H9 (cell line): Measurements from ENCODE around the gene ANP32A. TPM values are rescaled to one million over a fixed set of nuclear protein-coding genes. Genes with fewer than 3 reads are reported as not detected.

Experiments
- DNase-seq: peaks from one replicate; pipeline ENCODE4 v3.0.0-alpha.2; 2017
- H2AFZ ChIP-seq: one replicate; pipeline ENCODE4 v1.6.1; 2013; ENCODE audit warnings: mild to moderate bottlenecking, low read length, control low read depth, moderate library complexity
- H2AK5ac ChIP-seq: 2 replicates; pipeline ENCODE4 v1.6.1; 2013; ENCODE audit warnings: low read length, control low read depth, mixed read lengths; ENCODE audit not compliant: insufficient read length
- H2BK120ac ChIP-seq: one replicate; pipeline ENCODE4 v1.6.1; 2013; ENCODE audit warnings: low read depth, mild to moderate bottlenecking, low read length, control low read depth, inconsistent platforms; ENCODE audit not compliant: poor library complexity, severe bottlenecking
- H2BK12ac ChIP-seq: 2 replicates; pipeline ENCODE4 v1.6.1; 2013; ENCODE audit warnings: low read length, control low read depth, mixed read lengths, low read depth; ENCODE audit not compliant: insufficient read length
- H2BK15ac ChIP-seq: 2 replicates; pipeline ENCODE4 v1.6.1; 2013; ENCODE audit warnings: low read depth, low read length, control low read depth
- H2BK20ac ChIP-seq: one replicate; pipeline ENCODE4 v1.6.1; 2013; ENCODE audit warnings: low read depth, mild to moderate bottlenecking, low read length, control low read depth, inconsistent platforms; ENCODE audit not compliant: poor library complexity, severe bottlenecking
- H2BK5ac ChIP-seq: 2 replicates; pipeline ENCODE4 v1.6.1; 2013; ENCODE audit warnings: low read length, control low read depth, mixed read lengths; ENCODE audit not compliant: insufficient read length
- H3K14ac ChIP-seq: 2 replicates; pipeline ENCODE4 v1.6.1; 2013; ENCODE audit warnings: low read length, control low read depth; ENCODE audit not compliant: insufficient read depth
- H3K18ac ChIP-seq: 2 replicates; pipeline ENCODE4 v1.6.1; 2013; ENCODE audit warnings: low read depth, mild to moderate bottlenecking, mixed read lengths, low read length, control low read depth; ENCODE audit not compliant: insufficient read length
- H3K23ac ChIP-seq: 2 replicates; pipeline ENCODE4 v1.6.1; 2013; ENCODE audit warnings: low read length, control low read depth, mixed read lengths, low read depth; ENCODE audit not compliant: insufficient read length
- H3K23me2 ChIP-seq: 2 replicates; pipeline ENCODE4 v1.6.1; 2013; ENCODE audit warnings: low read depth, mild to moderate bottlenecking, mixed read lengths, low read length, control low read depth; ENCODE audit not compliant: insufficient read length, poor library complexity, severe bottlenecking
- H3K27ac ChIP-seq: 2 replicates; pipeline ENCODE4 v1.5.1; 2013; ENCODE audit warnings: low read length, control low read depth, mixed read lengths, low read depth; ENCODE audit not compliant: insufficient read length
- H3K27me3 ChIP-seq: 2 replicates; pipeline ENCODE4 v1.6.1; 2013; ENCODE audit warnings: low read length, control low read depth, inconsistent platforms; ENCODE audit not compliant: insufficient read depth
- H3K4ac ChIP-seq: 2 replicates; pipeline ENCODE4 v1.6.1; 2013; ENCODE audit warnings: low read depth, mild to moderate bottlenecking, control low read depth, inconsistent platforms, low read length, moderate library complexity
- H3K4me1 ChIP-seq: 2 replicates; pipeline ENCODE4 v1.6.1; 2013; ENCODE audit warnings: low read length, control low read depth, inconsistent platforms; ENCODE audit not compliant: insufficient read depth
- H3K4me2 ChIP-seq: 2 replicates; pipeline ENCODE4 v1.6.1; 2013; ENCODE audit warnings: low read length, control low read depth, mixed read lengths; ENCODE audit not compliant: insufficient read length, insufficient read depth
- H3K56ac ChIP-seq: 2 replicates; pipeline ENCODE4 v1.6.1; 2013; ENCODE audit warnings: low read depth, mild to moderate bottlenecking, mixed read lengths, low read length, control low read depth; ENCODE audit not compliant: insufficient read length
- H3K79me1 ChIP-seq: 2 replicates; pipeline ENCODE4 v1.6.1; 2013; ENCODE audit warnings: low read depth, mild to moderate bottlenecking, moderate library complexity, low read length, control low read depth, inconsistent platforms; ENCODE audit not compliant: insufficient read depth, poor library complexity, severe bottlenecking
- H3K79me2 ChIP-seq: 2 replicates; pipeline ENCODE4 v1.6.1; 2013; ENCODE audit warnings: low read length, control low read depth, inconsistent platforms; ENCODE audit not compliant: insufficient read depth
- H3K9ac ChIP-seq: 2 replicates; pipeline ENCODE4 v1.6.1; 2013; ENCODE audit warnings: low read length, control low read depth, mixed read lengths; ENCODE audit not compliant: insufficient read length; ENCODE audit errors: extremely low read depth
- H3K9me3 ChIP-seq: one replicate; pipeline ENCODE4 v1.6.1; 2013; ENCODE audit warnings: low read depth, low read length, inconsistent platforms; ENCODE audit not compliant: control insufficient read depth
- H3T11ph ChIP-seq: one replicate; pipeline ENCODE4 v1.6.1; 2013; ENCODE audit warnings: mild to moderate bottlenecking, low read length, control low read depth, inconsistent platforms
- H4K20me1 ChIP-seq: one replicate; pipeline ENCODE4 v1.6.1; 2013; ENCODE audit not compliant: control insufficient read depth, insufficient read length, insufficient read depth
- H4K5ac ChIP-seq: 2 replicates; pipeline ENCODE4 v1.6.1; 2013; ENCODE audit warnings: low read depth, mild to moderate bottlenecking, mixed read lengths, low read length, control low read depth; ENCODE audit not compliant: insufficient read length
- H4K8ac ChIP-seq: replicated peaks from 2 replicates; pipeline ENCODE4 v1.6.1; 2013; ENCODE audit warnings: low read length, control low read depth, mixed read lengths, low read depth; ENCODE audit not compliant: insufficient read length
- H4K91ac ChIP-seq: 2 replicates; pipeline ENCODE4 v1.6.1; 2013; ENCODE audit warnings: low read depth, mild to moderate bottlenecking, moderate library complexity, mixed read lengths, low read length, control low read depth; ENCODE audit not compliant: insufficient read length
- H3K27ac Mint-ChIP-seq, 3 experiments: 2 replicates in 2 of 3; 3 replicates in 1 of 3; pipeline ENCODE4 v1.8.0; 2020 to 2021; ENCODE audit warnings: mixed read lengths in 3 of 3, mild to moderate bottlenecking in 1 of 3, moderate library complexity in 1 of 3
- H3K27me3 Mint-ChIP-seq: 2 replicates; pipeline ENCODE4 v1.8.0; 2021; ENCODE audit warnings: low read depth, mild to moderate bottlenecking, moderate library complexity, mixed read lengths
- H3K36me3 Mint-ChIP-seq, 3 experiments: 2 replicates in 2 of 3; 3 replicates in 1 of 3; pipeline ENCODE4 v1.8.0; 2020 to 2021; ENCODE audit warnings: low read depth in 3 of 3, mixed read lengths in 3 of 3; ENCODE audit not compliant: insufficient read depth in 1 of 3
- H3K4me1 Mint-ChIP-seq, 2 experiments: 2 replicates each; pipeline ENCODE4 v1.8.0; 2020; ENCODE audit warnings: mixed read lengths in 2 of 2
- H3K4me3 Mint-ChIP-seq, 2 experiments: 2 replicates in 1 of 2; 3 replicates in 1 of 2; pipeline ENCODE4 v1.8.0; 2020 to 2021; ENCODE audit warnings: mild to moderate bottlenecking in 2 of 2, mixed read lengths in 2 of 2, moderate library complexity in 1 of 2
- H3K9me3 Mint-ChIP-seq, 2 experiments: 2 replicates in 1 of 2; 3 replicates in 1 of 2; pipeline ENCODE4 v1.8.0; 2020; ENCODE audit warnings: mild to moderate bottlenecking in 2 of 2, mixed read lengths in 2 of 2, moderate library complexity in 1 of 2
- WGBS: extraction: QIAGEN DNeasy Blood & Tissue Kit; methylation state at CpG from one replicate; pipeline ENCODE4 v1.1.7; 2013; ENCODE audit warnings: missing lambda C conversion rate, low lambda C conversion rate, mixed read lengths; ENCODE audit not compliant: insufficient read length; ENCODE audit errors: extremely low coverage; 5-methylcytosine and 5-hydroxymethylcytosine counted together
- total RNA-seq: library from RNA; stranded (reverse); gene quantifications from 2 replicates; pipeline ENCODE4 v1.2.1, GENCODE V29; 2021
- TF ChIP-seq, protein P1 (sequence below): fragments of 200-600 bp; sonication (generic); conservative IDR thresholded peaks from 3 replicates; pipeline ENCODE4 v1.8.0; 2021; ENCODE audit warnings: antibody characterized with exemption, mild to moderate bottlenecking

ANP32A gene
- total RNA-seq, 1 experiment from 2014 or later, result 318 TPM

DNA sequence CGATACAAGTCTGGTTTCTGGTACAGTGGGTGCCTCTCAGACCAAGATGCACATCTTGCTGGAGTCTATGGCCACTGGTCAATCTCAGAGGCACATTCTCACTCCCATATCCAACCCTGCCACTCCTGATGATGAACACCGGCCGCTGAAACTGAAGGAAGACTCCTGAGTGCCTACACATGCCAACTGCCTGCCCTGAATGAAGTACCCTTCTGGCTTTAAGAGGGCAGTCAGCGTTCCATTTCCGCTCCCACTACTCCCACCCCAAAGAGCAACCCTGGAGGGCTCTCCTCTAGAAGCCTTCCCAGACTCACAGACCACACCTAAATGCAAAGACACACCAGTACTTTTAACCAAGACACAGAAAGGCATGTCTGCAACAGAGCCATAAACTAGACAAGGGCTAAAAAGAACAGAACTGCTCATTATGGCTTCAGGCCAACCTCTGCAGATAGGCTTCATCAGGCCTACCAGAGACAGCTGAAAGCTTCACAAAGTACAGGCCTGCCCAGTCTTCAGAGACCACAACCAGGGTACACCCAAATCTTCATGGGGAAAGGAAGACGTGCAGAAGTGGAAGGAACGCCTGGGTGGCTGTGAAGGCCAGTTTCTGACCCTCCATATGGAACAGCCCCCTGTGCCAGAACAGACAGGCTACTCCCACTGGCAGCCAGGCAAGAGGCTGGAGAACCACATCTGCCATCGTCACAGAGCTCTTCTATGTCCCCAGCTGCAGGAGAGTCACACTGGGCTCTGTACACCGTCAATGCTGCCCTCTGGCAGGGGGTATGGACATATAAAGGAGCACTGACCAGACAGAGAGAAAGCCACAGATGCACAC lies 14.3 kb downstream of the ANP32A start:
- Histone ChIP-seq H3K79me2 (peaks cover 62% of the 10 kb centered on the region; the same call in 1 of the 2 replicates), H3T11ph (no peak overlapping the region), H2BK12ac (no peak overlapping the region), H3K18ac (no peak overlapping the region), H3K79me1 (peaks cover 42% of the 10 kb centered on the region), H4K20me1 (peaks cover 3% of the 10 kb centered on the region), H4K91ac (no peak overlapping the region), H3K4me2 (no peak overlapping the region), H2BK120ac (no peak overlapping the region), H2BK20ac (no peak overlapping the region), H3K56ac (no peak overlapping the region), H2AFZ (no peak overlapping the region), H4K8ac (no peak overlapping the region), H3K14ac (no peak overlapping the region), H3K23ac (no peak overlapping the region), H3K4me1 (peaks cover 3% of the 10 kb centered on the region; the same call in 1 of the 2 replicates), H2AK5ac (no peak overlapping the region), H3K27ac (no peak overlapping the region), H2BK15ac (no peak overlapping the region), H3K27me3 (no peaks in the 10 kb centered on the region), H3K4ac (no peak overlapping the region), H4K5ac (no peak overlapping the region), H3K23me2 (no peaks in the 10 kb centered on the region), H3K9ac (no peak overlapping the region), H2BK5ac (no peak overlapping the region), H3K9me3 (no peaks in the 10 kb centered on the region)
- no peak for DNase-seq
- no peaks in the 10 kb centered on the region for H3K9me3 Mint-ChIP-seq
- TF ChIP-seq, protein P1, sequence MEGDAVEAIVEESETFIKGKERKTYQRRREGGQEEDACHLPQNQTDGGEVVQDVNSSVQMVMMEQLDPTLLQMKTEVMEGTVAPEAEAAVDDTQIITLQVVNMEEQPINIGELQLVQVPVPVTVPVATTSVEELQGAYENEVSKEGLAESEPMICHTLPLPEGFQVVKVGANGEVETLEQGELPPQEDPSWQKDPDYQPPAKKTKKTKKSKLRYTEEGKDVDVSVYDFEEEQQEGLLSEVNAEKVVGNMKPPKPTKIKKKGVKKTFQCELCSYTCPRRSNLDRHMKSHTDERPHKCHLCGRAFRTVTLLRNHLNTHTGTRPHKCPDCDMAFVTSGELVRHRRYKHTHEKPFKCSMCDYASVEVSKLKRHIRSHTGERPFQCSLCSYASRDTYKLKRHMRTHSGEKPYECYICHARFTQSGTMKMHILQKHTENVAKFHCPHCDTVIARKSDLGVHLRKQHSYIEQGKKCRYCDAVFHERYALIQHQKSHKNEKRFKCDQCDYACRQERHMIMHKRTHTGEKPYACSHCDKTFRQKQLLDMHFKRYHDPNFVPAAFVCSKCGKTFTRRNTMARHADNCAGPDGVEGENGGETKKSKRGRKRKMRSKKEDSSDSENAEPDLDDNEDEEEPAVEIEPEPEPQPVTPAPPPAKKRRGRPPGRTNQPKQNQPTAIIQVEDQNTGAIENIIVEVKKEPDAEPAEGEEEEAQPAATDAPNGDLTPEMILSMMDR, result no peak
- peak overlapping the region in 2 of 3 experiments; percentile 50 to 92; a peak in 3 of 7 replicates for H3K27ac Mint-ChIP-seq
- no CpG with 5 or more reads among the region's 9 CpGs for WGBS
- no peak overlapping the region for H3K4me3 Mint-ChIP-seq
- H3K27me3 Mint-ChIP-seq, result no peaks in the 10 kb centered on the region
- H3K36me3 Mint-ChIP-seq, result peaks cover 11 to 38% (median 13%) of the 10 kb centered on the region in 3 experiments; a peak in 6 of 7 replicates
- H3K4me1 Mint-ChIP-seq, result peaks cover 41 to 52% of the 10 kb centered on the region in 2 experiments
